HEK293 (cell line): Measurements from ENCODE around the gene CKB.
A peak's percentile ranks its signal among the peaks of the same experiment; 100 is the strongest.

Experiments
- CTCF ChIA-PET: fragments of 350-600 bp; formaldehyde crosslinking; extraction: SDS; loops from one replicate; lab custom pipeline; 2021; ENCODE audit warnings: antibody characterized with exemption; lab: Yijun Ruan, JAX
- POLR2A ChIA-PET: fragments of 300-600 bp; formaldehyde crosslinking; extraction: SDS; loops from one replicate; lab custom pipeline; 2020; ENCODE audit warnings: antibody characterized with exemption, inconsistent platforms; lab: Yijun Ruan, JAX
- H3K27ac ChIP-seq: fragments of 200-500 bp; sonication (Bioruptor generic); 2 replicates; pipeline ENCODE4 v1.5.1; 2014; ENCODE audit warnings: low read depth, low read length, control low read depth, inconsistent platforms; ENCODE audit errors: extremely low read depth
- H3K36me3 ChIP-seq, 2 experiments: fragments of 200-500 bp in 1 of 2; sonication (Bioruptor generic) in 1 of 2; 1 replicate in 1 of 2; 2 replicates in 1 of 2; pipeline ENCODE4 v1.5.1; 2014 to 2017; ENCODE audit warnings: inconsistent platforms in 2 of 2, low read length in 2 of 2; ENCODE audit not compliant: control insufficient read depth in 2 of 2, insufficient read depth in 1 of 2
- H3K4me1 ChIP-seq: fragments of 200-500 bp; sonication (Bioruptor generic); 2 replicates; pipeline ENCODE4 v1.5.1; 2014; ENCODE audit warnings: mild to moderate bottlenecking, low read length, inconsistent platforms; ENCODE audit not compliant: control insufficient read depth, insufficient read depth
- H3K4me3 ChIP-seq: 2 replicates; pipeline ENCODE4 v1.5.1; 2011; ENCODE audit warnings: low read depth, mild to moderate bottlenecking, control low read depth, low read length, moderate library complexity
- H3K9me3 ChIP-seq: fragments of 200-500 bp; sonication (Bioruptor generic); 2 replicates; pipeline ENCODE4 v1.5.1; 2014; ENCODE audit warnings: low read depth, low read length, inconsistent platforms; ENCODE audit not compliant: control insufficient read depth, insufficient read depth
- OVOL3 ChIP-seq: fragments of 450-650 bp; formaldehyde crosslinking; IDR thresholded peaks from 2 replicates; pipeline ENCODE4 v1.5.1; 2016; ENCODE audit warnings: missing biosample characterization, missing genetic modification characterization
- SCRT1 ChIP-seq: fragments of 450-650 bp; formaldehyde crosslinking; IDR thresholded peaks from 2 replicates; pipeline ENCODE4 v1.5.1; 2016; ENCODE audit warnings: missing biosample characterization, missing genetic modification characterization, borderline replicate concordance
- SCRT2 ChIP-seq: fragments of 450-650 bp; formaldehyde crosslinking; IDR thresholded peaks from 2 replicates; pipeline ENCODE4 v1.5.1; 2016; ENCODE audit warnings: missing biosample characterization, missing genetic modification characterization
- SETDB1 ChIP-seq: IDR thresholded peaks from one replicate; pipeline ENCODE4 v1.6.1; 2017; ENCODE audit warnings: mild to moderate bottlenecking, low read length, moderate library complexity, mixed read lengths; ENCODE audit not compliant: insufficient read length
- ZEB2 ChIP-seq: fragments of 450-650 bp; formaldehyde crosslinking; IDR thresholded peaks from 2 replicates; pipeline ENCODE4 v1.5.1; 2016; ENCODE audit warnings: missing biosample characterization, missing genetic modification characterization
- ZNF10 ChIP-seq: fragments of 450-650 bp; formaldehyde crosslinking; IDR thresholded peaks from 2 replicates; pipeline ENCODE4 v1.5.1; 2017; ENCODE audit warnings: missing biosample characterization, missing genetic modification characterization
- ZNF138 ChIP-seq: fragments of 450-650 bp; formaldehyde crosslinking; IDR thresholded peaks from 2 replicates; pipeline ENCODE4 v1.5.1; 2016; ENCODE audit warnings: missing biosample characterization, missing genetic modification characterization, borderline replicate concordance
- ZNF146 ChIP-seq: fragments of 450-650 bp; formaldehyde crosslinking; IDR thresholded peaks from 2 replicates; pipeline ENCODE4 v1.5.1; 2016; ENCODE audit warnings: missing biosample characterization, missing genetic modification characterization
- ZNF184 ChIP-seq: fragments of 450-650 bp; IDR thresholded peaks from 2 replicates; pipeline ENCODE4 v1.5.1; 2018; ENCODE audit warnings: missing biosample characterization, mild to moderate bottlenecking, missing genetic modification characterization
- ZNF24 ChIP-seq: fragments of 450-650 bp; formaldehyde crosslinking; IDR thresholded peaks from 2 replicates; pipeline ENCODE4 v1.5.1; 2016; ENCODE audit warnings: missing biosample characterization, missing genetic modification characterization
- ZNF335 ChIP-seq: fragments of 450-650 bp; formaldehyde crosslinking; conservative IDR thresholded peaks from 2 replicates; pipeline ENCODE4 v1.5.1; 2016; ENCODE audit warnings: missing biosample characterization, missing genetic modification characterization
- ZNF366 ChIP-seq: fragments of 450-650 bp; formaldehyde crosslinking; conservative IDR thresholded peaks from 2 replicates; pipeline ENCODE4 v1.5.1; 2016; ENCODE audit warnings: missing biosample characterization, missing genetic modification characterization
- ZNF544 ChIP-seq: fragments of 450-650 bp; formaldehyde crosslinking; IDR thresholded peaks from 2 replicates; pipeline ENCODE4 v1.5.0; 2017; ENCODE audit warnings: missing biosample characterization, missing genetic modification characterization
- ZNF654 ChIP-seq: fragments of 450-650 bp; formaldehyde crosslinking; IDR thresholded peaks from 2 replicates; pipeline ENCODE4 v1.5.1; 2016; ENCODE audit warnings: low read depth, missing biosample characterization, missing genetic modification characterization
- ZNF777 ChIP-seq: fragments of 450-650 bp; formaldehyde crosslinking; IDR thresholded peaks from 2 replicates; pipeline ENCODE4 v1.5.1; 2017; ENCODE audit warnings: missing biosample characterization, missing genetic modification characterization, borderline replicate concordance
- ZNF843 ChIP-seq: fragments of 450-650 bp; formaldehyde crosslinking; IDR thresholded peaks from 2 replicates; pipeline ENCODE4 v1.5.1; 2016; ENCODE audit warnings: missing biosample characterization, missing genetic modification characterization
- ZSCAN23 ChIP-seq: fragments of 450-650 bp; formaldehyde crosslinking; IDR thresholded peaks from 2 replicates; pipeline ENCODE4 v1.5.1; 2016; ENCODE audit warnings: missing biosample characterization, missing genetic modification characterization
- TF ChIP-seq, protein P1 (sequence below): fragments of 450-650 bp; IDR thresholded peaks from 2 replicates; pipeline ENCODE4 v1.5.1; 2018; ENCODE audit warnings: missing biosample characterization, missing genetic modification characterization
- TF ChIP-seq, protein P2 (sequence below): fragments of 450-650 bp; formaldehyde crosslinking; IDR thresholded peaks from 2 replicates; pipeline ENCODE4 v1.5.1; 2016; ENCODE audit warnings: missing biosample characterization, missing genetic modification characterization
- TF ChIP-seq, protein P3 (sequence below): fragments of 450-650 bp; formaldehyde crosslinking; IDR thresholded peaks from 2 replicates; pipeline ENCODE4 v1.5.1; 2016; ENCODE audit warnings: missing biosample characterization, missing genetic modification characterization
- TF ChIP-seq, protein P4 (sequence below): fragments of 450-650 bp; IDR thresholded peaks from 2 replicates; pipeline ENCODE4 v1.5.1; 2018; ENCODE audit warnings: missing biosample characterization, mild to moderate bottlenecking, missing genetic modification characterization
- TF ChIP-seq, protein P5 (sequence below): fragments of 450-650 bp; formaldehyde crosslinking; conservative IDR thresholded peaks from 2 replicates; pipeline ENCODE4 v1.5.1; 2016; ENCODE audit warnings: low read depth, missing biosample characterization, missing genetic modification characterization

Gene CKB

DNA sequence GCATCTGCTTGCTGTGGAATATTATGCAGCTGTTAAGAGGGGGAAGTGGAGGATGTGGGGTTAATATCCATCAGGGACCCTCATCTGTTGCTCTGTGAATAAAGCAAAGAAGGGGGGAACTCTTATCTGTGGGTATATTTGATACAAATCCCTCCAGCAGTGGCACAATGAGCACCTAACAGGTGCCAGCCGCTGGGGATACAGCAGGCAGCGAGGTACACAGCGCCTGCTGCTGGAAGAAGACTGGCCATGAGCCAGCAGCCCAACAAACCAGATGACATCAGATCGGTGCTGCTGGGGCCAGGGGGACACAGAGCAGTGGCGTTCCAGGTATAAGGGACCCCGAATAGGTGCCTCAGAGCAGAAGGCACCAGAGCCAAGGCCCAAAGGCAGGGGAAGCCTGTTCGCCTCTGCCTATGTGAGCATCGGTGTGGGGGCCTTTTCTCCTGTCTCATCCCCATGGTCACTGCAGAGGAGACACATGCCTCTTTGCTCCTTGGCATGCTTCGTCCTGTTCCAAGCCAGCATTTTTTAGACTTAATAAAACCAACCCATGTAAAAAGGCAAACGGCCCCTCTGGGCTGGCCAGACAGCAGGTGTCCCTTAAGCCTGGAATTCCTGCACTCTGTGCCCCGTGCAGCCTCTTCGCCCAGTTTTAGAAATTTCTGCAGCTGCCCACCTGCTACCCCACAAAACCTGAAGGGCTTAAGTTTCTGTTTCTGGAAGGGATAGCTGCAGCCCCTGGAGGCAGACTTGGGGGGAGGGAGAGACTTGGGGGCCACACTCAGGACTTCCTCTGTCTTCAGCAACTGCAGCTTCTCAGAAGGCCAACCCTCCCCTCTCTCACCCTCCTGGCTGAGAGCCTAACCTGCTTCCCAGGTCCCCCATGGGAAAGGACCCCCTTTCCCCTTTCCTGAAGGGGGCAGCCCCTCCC is 1.6 kb upstream of the CKB start (continued):
- TF ChIP-seq, protein P1, sequence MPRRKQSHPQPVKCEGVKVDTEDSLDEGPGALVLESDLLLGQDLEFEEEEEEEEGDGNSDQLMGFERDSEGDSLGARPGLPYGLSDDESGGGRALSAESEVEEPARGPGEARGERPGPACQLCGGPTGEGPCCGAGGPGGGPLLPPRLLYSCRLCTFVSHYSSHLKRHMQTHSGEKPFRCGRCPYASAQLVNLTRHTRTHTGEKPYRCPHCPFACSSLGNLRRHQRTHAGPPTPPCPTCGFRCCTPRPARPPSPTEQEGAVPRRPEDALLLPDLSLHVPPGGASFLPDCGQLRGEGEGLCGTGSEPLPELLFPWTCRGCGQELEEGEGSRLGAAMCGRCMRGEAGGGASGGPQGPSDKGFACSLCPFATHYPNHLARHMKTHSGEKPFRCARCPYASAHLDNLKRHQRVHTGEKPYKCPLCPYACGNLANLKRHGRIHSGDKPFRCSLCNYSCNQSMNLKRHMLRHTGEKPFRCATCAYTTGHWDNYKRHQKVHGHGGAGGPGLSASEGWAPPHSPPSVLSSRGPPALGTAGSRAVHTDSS, result no peak
- no peak for TF ChIP-seq ZSCAN23 (tag by site-specific recombination)
- no peak for TF ChIP-seq OVOL3 (tag by site-specific recombination)
- no peak for TF ChIP-seq SETDB1
- TF ChIP-seq, protein P2, sequence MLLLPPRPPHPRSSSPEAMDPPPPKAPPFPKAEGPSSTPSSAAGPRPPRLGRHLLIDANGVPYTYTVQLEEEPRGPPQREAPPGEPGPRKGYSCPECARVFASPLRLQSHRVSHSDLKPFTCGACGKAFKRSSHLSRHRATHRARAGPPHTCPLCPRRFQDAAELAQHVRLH, result peak; percentile 93
- TF ChIP-seq SCRT2 (tag by site-specific recombination), result peak; percentile 72
- TF ChIP-seq ZNF10 (tag by site-specific recombination), result peak; percentile 67; the same call in 1 of the 2 replicates
- TF ChIP-seq ZNF184 (tag by site-specific recombination), result no peak
- TF ChIP-seq ZNF146, result peak; percentile 100
- TF ChIP-seq SCRT1, result peak; percentile 62; the same call in 1 of the 2 replicates
- TF ChIP-seq, protein P3, sequence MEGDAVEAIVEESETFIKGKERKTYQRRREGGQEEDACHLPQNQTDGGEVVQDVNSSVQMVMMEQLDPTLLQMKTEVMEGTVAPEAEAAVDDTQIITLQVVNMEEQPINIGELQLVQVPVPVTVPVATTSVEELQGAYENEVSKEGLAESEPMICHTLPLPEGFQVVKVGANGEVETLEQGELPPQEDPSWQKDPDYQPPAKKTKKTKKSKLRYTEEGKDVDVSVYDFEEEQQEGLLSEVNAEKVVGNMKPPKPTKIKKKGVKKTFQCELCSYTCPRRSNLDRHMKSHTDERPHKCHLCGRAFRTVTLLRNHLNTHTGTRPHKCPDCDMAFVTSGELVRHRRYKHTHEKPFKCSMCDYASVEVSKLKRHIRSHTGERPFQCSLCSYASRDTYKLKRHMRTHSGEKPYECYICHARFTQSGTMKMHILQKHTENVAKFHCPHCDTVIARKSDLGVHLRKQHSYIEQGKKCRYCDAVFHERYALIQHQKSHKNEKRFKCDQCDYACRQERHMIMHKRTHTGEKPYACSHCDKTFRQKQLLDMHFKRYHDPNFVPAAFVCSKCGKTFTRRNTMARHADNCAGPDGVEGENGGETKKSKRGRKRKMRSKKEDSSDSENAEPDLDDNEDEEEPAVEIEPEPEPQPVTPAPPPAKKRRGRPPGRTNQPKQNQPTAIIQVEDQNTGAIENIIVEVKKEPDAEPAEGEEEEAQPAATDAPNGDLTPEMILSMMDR (tag by site-specific recombination), result peak; percentile 26; the same call in 1 of the 2 replicates

DNA sequence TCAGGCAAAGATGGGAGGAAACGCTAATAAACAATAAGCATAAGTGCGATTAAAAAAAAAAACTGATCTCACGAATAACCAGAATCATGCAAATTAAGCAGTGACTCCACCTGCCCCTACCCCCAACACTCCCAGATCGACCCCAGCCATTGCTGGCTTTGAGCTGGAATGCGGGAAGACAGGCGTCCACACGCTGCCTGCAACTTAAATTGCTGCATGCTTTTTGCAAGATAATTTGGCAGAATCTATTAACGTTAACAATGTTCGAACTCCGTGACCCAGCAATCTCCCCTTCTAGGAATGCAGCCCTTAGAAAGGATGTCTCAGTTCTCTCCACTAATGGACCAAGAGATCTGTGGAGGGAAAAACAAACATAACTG is 935 bp upstream of the CKB start:
- no peak for TF ChIP-seq ZNF366
- no peak for TF ChIP-seq ZNF843 (tag by site-specific recombination)
- TF ChIP-seq ZNF777 (tag by site-specific recombination), result no peak
- peak; percentile 85 for TF ChIP-seq ZNF335 (tag by site-specific recombination)
- TF ChIP-seq, protein P4, sequence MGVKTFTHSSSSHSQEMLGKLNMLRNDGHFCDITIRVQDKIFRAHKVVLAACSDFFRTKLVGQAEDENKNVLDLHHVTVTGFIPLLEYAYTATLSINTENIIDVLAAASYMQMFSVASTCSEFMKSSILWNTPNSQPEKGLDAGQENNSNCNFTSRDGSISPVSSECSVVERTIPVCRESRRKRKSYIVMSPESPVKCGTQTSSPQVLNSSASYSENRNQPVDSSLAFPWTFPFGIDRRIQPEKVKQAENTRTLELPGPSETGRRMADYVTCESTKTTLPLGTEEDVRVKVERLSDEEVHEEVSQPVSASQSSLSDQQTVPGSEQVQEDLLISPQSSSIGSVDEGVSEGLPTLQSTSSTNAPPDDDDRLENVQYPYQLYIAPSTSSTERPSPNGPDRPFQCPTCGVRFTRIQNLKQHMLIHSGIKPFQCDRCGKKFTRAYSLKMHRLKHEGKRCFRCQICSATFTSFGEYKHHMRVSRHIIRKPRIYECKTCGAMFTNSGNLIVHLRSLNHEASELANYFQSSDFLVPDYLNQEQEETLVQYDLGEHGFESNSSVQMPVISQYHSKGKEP (tag by site-specific recombination), result peak; percentile 88
- no peak for TF ChIP-seq ZNF138 (tag by site-specific recombination)
- TF ChIP-seq ZNF654, result no peak
- no peak for TF ChIP-seq ZNF544 (tag by site-specific recombination)
- TF ChIP-seq ZNF24, result no peak
- TF ChIP-seq, protein P5, sequence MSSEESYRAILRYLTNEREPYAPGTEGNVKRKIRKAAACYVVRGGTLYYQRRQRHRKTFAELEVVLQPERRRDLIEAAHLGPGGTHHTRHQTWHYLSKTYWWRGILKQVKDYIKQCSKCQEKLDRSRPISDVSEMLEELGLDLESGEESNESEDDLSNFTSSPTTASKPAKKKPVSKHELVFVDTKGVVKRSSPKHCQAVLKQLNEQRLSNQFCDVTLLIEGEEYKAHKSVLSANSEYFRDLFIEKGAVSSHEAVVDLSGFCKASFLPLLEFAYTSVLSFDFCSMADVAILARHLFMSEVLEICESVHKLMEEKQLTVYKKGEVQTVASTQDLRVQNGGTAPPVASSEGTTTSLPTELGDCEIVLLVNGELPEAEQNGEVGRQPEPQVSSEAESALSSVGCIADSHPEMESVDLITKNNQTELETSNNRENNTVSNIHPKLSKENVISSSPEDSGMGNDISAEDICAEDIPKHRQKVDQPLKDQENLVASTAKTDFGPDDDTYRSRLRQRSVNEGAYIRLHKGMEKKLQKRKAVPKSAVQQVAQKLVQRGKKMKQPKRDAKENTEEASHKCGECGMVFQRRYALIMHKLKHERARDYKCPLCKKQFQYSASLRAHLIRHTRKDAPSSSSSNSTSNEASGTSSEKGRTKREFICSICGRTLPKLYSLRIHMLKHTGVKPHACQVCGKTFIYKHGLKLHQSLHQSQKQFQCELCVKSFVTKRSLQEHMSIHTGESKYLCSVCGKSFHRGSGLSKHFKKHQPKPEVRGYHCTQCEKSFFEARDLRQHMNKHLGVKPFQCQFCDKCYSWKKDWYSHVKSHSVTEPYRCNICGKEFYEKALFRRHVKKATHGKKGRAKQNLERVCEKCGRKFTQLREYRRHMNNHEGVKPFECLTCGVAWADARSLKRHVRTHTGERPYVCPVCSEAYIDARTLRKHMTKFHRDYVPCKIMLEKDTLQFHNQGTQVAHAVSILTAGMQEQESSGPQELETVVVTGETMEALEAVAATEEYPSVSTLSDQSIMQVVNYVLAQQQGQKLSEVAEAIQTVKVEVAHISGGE (tag by site-specific recombination), result no peak
- TF ChIP-seq ZEB2 (tag by site-specific recombination), result no peak
- TF ChIP-seq, all 188 proteins: peak for 2
- peaks cover 27% of the 10 kb centered on the region for H3K4me1 ChIP-seq
- ChIA-PET CTCF (interaction anchor here (0.6 to 0.7 kb wide), 3 partner anchors 37 to 544 kb away, joined by 3 to 7 read pairs (median 3); no protein-coding TSS in a partner anchor), POLR2A (interaction anchor here (0.7 to 3.3 kb wide), 4 partner anchors 11 to 132 kb away, joined by 3 to 19 read pairs (median 8); no protein-coding TSS in a partner anchor)
- no peaks in the 10 kb centered on the region for H3K9me3 ChIP-seq
- no peak overlapping the region for H3K27ac ChIP-seq
- peaks cover 0 to 30% of the 10 kb centered on the region in 2 experiments; a peak in 1 of 3 replicates for H3K36me3 ChIP-seq
- no peak overlapping the region for H3K4me3 ChIP-seq
